ENCODE data around the gene HYOU1. TPM values are rescaled to one million over a fixed set of nuclear protein-coding genes. Genes with fewer than 3 reads are reported as not detected.

The HYOU1 gene
- total RNA-seq, 1 experiment from 2014 or later = 228 TPM

DNA sequence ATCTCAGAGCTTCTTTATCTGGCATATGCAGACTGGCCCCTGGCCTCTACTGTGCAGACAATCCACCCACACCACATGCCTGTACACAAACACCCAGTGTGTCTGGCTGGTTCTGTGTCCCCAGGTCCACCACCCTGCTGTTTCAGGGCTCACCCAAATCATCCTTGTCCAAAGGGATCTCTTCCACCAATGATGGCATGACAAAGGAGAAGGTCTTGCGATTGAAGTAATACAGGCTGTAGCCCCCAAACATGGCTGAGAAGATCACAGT is 28.0 kb downstream of the HYOU1 start:
- H3K4me1 ChIP-seq (ENCODE audit: insufficient read depth, low read length) = peaks cover 8% of the 10 kb centered on the region; the same call in 1 of the 2 replicates
- H3K79me1 ChIP-seq (ENCODE audit: insufficient read depth, low read depth, low read length, poor library complexity, severe bottlenecking) = peaks cover 3% of the 10 kb centered on the region
- no peak overlapping the region for H4K91ac ChIP-seq (ENCODE audit: insufficient read length, low read depth, low read length)
- H3K27me3 Mint-ChIP-seq (ENCODE audit: low read depth) = no peaks in the 10 kb centered on the region; the same call in 1 of the 2 replicates
- TF ChIP-seq, protein P1, sequence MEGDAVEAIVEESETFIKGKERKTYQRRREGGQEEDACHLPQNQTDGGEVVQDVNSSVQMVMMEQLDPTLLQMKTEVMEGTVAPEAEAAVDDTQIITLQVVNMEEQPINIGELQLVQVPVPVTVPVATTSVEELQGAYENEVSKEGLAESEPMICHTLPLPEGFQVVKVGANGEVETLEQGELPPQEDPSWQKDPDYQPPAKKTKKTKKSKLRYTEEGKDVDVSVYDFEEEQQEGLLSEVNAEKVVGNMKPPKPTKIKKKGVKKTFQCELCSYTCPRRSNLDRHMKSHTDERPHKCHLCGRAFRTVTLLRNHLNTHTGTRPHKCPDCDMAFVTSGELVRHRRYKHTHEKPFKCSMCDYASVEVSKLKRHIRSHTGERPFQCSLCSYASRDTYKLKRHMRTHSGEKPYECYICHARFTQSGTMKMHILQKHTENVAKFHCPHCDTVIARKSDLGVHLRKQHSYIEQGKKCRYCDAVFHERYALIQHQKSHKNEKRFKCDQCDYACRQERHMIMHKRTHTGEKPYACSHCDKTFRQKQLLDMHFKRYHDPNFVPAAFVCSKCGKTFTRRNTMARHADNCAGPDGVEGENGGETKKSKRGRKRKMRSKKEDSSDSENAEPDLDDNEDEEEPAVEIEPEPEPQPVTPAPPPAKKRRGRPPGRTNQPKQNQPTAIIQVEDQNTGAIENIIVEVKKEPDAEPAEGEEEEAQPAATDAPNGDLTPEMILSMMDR (conservative IDR thresholded peaks at IDR 0.05) = no peak
- H2BK5ac ChIP-seq (ENCODE audit: insufficient read length, low read length) = no peak overlapping the region
- H3K4ac ChIP-seq (ENCODE audit: low read depth, low read length) = no peak overlapping the region
- no peak overlapping the region for H3K18ac ChIP-seq (ENCODE audit: insufficient read length, low read depth, low read length)
- peak overlapping the region; percentile 79 to 83 for H3K4me3 Mint-ChIP-seq
- H3K9me3 Mint-ChIP-seq = no peaks in the 10 kb centered on the region
- no peak overlapping the region for H3K56ac ChIP-seq (ENCODE audit: insufficient read length, low read depth, low read length)
- peak overlapping the region; percentile 47 for H3K4me2 ChIP-seq (ENCODE audit: insufficient read depth, insufficient read length, low read length)
- H4K20me1 ChIP-seq (ENCODE audit: control insufficient read depth, insufficient read depth, insufficient read length) = no peaks in the 10 kb centered on the region
- H3K14ac ChIP-seq (ENCODE audit: insufficient read depth, low read length) = no peak overlapping the region
- no peak overlapping the region for H4K5ac ChIP-seq (ENCODE audit: insufficient read length, low read depth, low read length)
- H4K8ac ChIP-seq (replicated peaks; ENCODE audit: insufficient read length, low read depth, low read length) = no peak overlapping the region
- H3K27ac Mint-ChIP-seq = peak overlapping the region in 2 of 3 experiments; percentile 32 to 59; a peak in 5 of 7 replicates
- no peak overlapping the region for H2BK12ac ChIP-seq (ENCODE audit: insufficient read length, low read depth, low read length)
- no peak overlapping the region for H2AK5ac ChIP-seq (ENCODE audit: insufficient read length, low read length)
- no peak overlapping the region for H2BK15ac ChIP-seq (ENCODE audit: low read depth, low read length)
- no peaks in the 10 kb centered on the region for H3K27me3 ChIP-seq (ENCODE audit: insufficient read depth, low read length)
- no peak overlapping the region for H2AFZ ChIP-seq (ENCODE audit: low read length)
- H2BK20ac ChIP-seq (ENCODE audit: low read depth, low read length, poor library complexity, severe bottlenecking) = no peak overlapping the region
- no peak overlapping the region for H3K27ac ChIP-seq (ENCODE audit: insufficient read length, low read depth, low read length)
- H3K23ac ChIP-seq (ENCODE audit: insufficient read length, low read depth, low read length) = no peak overlapping the region
- peaks cover 24 to 48% (median 46%) of the 10 kb centered on the region in 3 experiments for H3K36me3 Mint-ChIP-seq (ENCODE audit: insufficient read depth in 1 of 3, low read depth in 3 of 3)
- no CpG with 5 or more reads among the region's 1 CpG for WGBS (ENCODE audit: extremely low coverage, insufficient read length, low lambda C conversion rate)
- no peaks in the 10 kb centered on the region for H3K9me3 ChIP-seq (ENCODE audit: control insufficient read depth, low read depth, low read length)
- peaks cover 14% of the 10 kb centered on the region for H3K23me2 ChIP-seq (ENCODE audit: insufficient read length, low read depth, low read length, poor library complexity, severe bottlenecking)
- H3T11ph ChIP-seq (ENCODE audit: low read length) = no peak overlapping the region
- H3K9ac ChIP-seq (ENCODE audit: extremely low read depth, insufficient read length, low read length) = no peak overlapping the region
- H3K4me1 Mint-ChIP-seq = peaks cover 22 to 24% of the 10 kb centered on the region in 2 experiments
- no peaks in the 10 kb centered on the region for H3K79me2 ChIP-seq (ENCODE audit: insufficient read depth, low read length)
- DNase-seq = no peak
- H2BK120ac ChIP-seq (ENCODE audit: low read depth, low read length, poor library complexity, severe bottlenecking) = no peak overlapping the region

All from H9 (cell line).